GM12878 (cell line): ENCODE measurements around the gene CDC14B. TPM values are rescaled to one million over a fixed set of nuclear protein-coding genes. Genes with fewer than 3 reads are reported as not detected.
"Not testable (repeated sequence)": the region's sequence is repeated elsewhere in the genome, so short reads cannot be mapped to it uniquely, and the experiment has no call there.

Source experiments
- ATAC-seq: fragments of 200-7000 bp; cut with Tn5 transposase; 3 replicates; pipeline ENCODE4 v1.9.1; 2020; ENCODE audit warnings: mild to moderate bottlenecking, moderate library complexity
- BruUV-seq: library from RNA; stranded (reverse); fragments of 400-500 nt; replicated peaks from 2 replicates; lab custom pipeline; 2021; lab: Mats Ljungman, UMichigan
- CTCF ChIA-PET: fragments of 300-600 bp; sonication (Branson Sonifier 250); formaldehyde crosslinking; extraction: SDS; loops from one replicate; lab custom pipeline; 2021; ENCODE audit warnings: inconsistent platforms; lab: Yijun Ruan, JAX
- POLR2A ChIA-PET: fragments of 350-600 bp; formaldehyde crosslinking; extraction: SDS; loops from one replicate; lab custom pipeline; 2021; ENCODE audit warnings: inconsistent platforms; lab: Charles Lee
- RAD21 ChIA-PET: fragments of 300-600 bp; sonication (Branson Sonifier 250); formaldehyde crosslinking; loops from one replicate; lab custom pipeline; 2023; ENCODE audit warnings: antibody characterized with exemption; ENCODE audit not compliant: unreplicated experiment; lab: Charles Lee
- SMC1A ChIA-PET: fragments of 300-600 bp; sonication (Branson Sonifier 250); formaldehyde crosslinking; loops from one replicate; lab custom pipeline; 2023; ENCODE audit not compliant: unreplicated experiment, uncharacterized antibody; lab: Charles Lee
- DNase-seq: peaks from one replicate; pipeline ENCODE4 v3.0.0-alpha.2; 2011; ENCODE audit warnings: low read depth, low spot score
- FAIRE-seq: peaks from 3 replicates; lab custom pipeline; 2011; peaks lifted over from hg19 to GRCh38; lab: Jason Lieb, UNC
- H2AFZ ChIP-seq: 2 replicates; pipeline ENCODE4 v1.6.0; 2011; ENCODE audit warnings: low read depth, low read length, control low read depth; ENCODE audit not compliant: control insufficient read depth
- H3K27ac ChIP-seq: 2 replicates; pipeline ENCODE4 v1.5.1; 2011; ENCODE audit warnings: control low read depth; ENCODE audit not compliant: control insufficient read depth, insufficient read depth
- H3K27me3 ChIP-seq, 2 experiments: replicated peaks in 1 of 2; 2 replicates each; pipeline versions ENCODE4 v1.6.0 to v1.6.1; 2011; ENCODE audit warnings: low read length in 1 of 2; ENCODE audit not compliant: control insufficient read depth in 2 of 2, insufficient read depth in 2 of 2
- H3K36me3 ChIP-seq, 2 experiments: 2 replicates each; pipeline ENCODE4 v1.5.1; 2011; ENCODE audit warnings: low read length in 1 of 2; ENCODE audit not compliant: control insufficient read depth in 2 of 2, insufficient read depth in 2 of 2
- H3K4me1 ChIP-seq: 2 replicates; pipeline ENCODE4 v1.6.1; 2011; ENCODE audit warnings: mild to moderate bottlenecking, low read length, moderate library complexity, mixed read lengths; ENCODE audit not compliant: control insufficient read depth, insufficient read depth
- H3K4me2 ChIP-seq: 2 replicates; pipeline ENCODE4 v1.6.0; 2011; ENCODE audit warnings: control low read depth; ENCODE audit not compliant: control insufficient read depth, insufficient read depth
- H3K4me3 ChIP-seq: fragments of 200-600 bp; sonication (generic); 2 replicates; pipeline ENCODE4 v1.5.1; 2016
- H3K79me2 ChIP-seq: 2 replicates; pipeline ENCODE4 v1.6.0; 2011; ENCODE audit warnings: low read length; ENCODE audit not compliant: control insufficient read depth, insufficient read depth
- H3K9ac ChIP-seq: 2 replicates; pipeline ENCODE4 v1.8.0; 2011; ENCODE audit warnings: low read length, control low read depth, mixed read lengths; ENCODE audit not compliant: control insufficient read depth, insufficient read depth
- H3K9me3 ChIP-seq: replicated peaks from 3 replicates; pipeline ENCODE4 v1.5.1; 2011; ENCODE audit warnings: mild to moderate bottlenecking, low read length; ENCODE audit not compliant: control insufficient read depth, insufficient read depth
- H4K20me1 ChIP-seq: 2 replicates; pipeline ENCODE4 v1.6.0; 2011; ENCODE audit not compliant: control insufficient read depth, insufficient read depth
- ATF7 ChIP-seq: fragments of 450-650 bp; IDR thresholded peaks from 2 replicates; pipeline ENCODE4 v1.6.1; 2016; ENCODE audit warnings: low read depth, mild to moderate bottlenecking
- BCL3 ChIP-seq: IDR thresholded peaks from 2 replicates; pipeline ENCODE4 v1.6.1; 2011; ENCODE audit warnings: borderline replicate concordance, low read depth, mild to moderate bottlenecking, moderate library complexity, low read length; ENCODE audit not compliant: insufficient read depth, poor library complexity, severe bottlenecking
- CREM ChIP-seq: IDR thresholded peaks from 2 replicates; pipeline ENCODE4 v1.6.1; 2014; ENCODE audit warnings: antibody characterized with exemption, low read depth
- NFXL1 ChIP-seq: fragments of 450-650 bp; IDR thresholded peaks from 2 replicates; pipeline ENCODE4 v1.6.1; 2017; ENCODE audit warnings: antibody characterized with exemption, mild to moderate bottlenecking, borderline replicate concordance
- NRF1 ChIP-seq: conservative IDR thresholded peaks from 2 replicates; pipeline ENCODE4 v1.6.1; 2011; ENCODE audit warnings: mild to moderate bottlenecking, low read depth, low read length, improper control_type of control experiment
- RUNX3 ChIP-seq: IDR thresholded peaks from 2 replicates; pipeline ENCODE4 v1.6.1; 2012; ENCODE audit warnings: low read length, inconsistent platforms
- STAT1 ChIP-seq: fragments of 450-650 bp; conservative IDR thresholded peaks from 2 replicates; pipeline ENCODE4 v1.6.1; 2014; ENCODE audit warnings: antibody characterized with exemption, mild to moderate bottlenecking
- WGBS: methylation state at CpG from one replicate; pipeline ENCODE4 v1.1.6; 2016; ENCODE audit warnings: low lambda C conversion rate; ENCODE audit not compliant: insufficient replicate concordance, insufficient coverage; ENCODE audit errors: missing lambda C conversion rate; 5-methylcytosine and 5-hydroxymethylcytosine counted together
- in situ Hi-C: fragments of 300-500 bp; cut with MboI; formaldehyde crosslinking; loops from 9 replicates; pipeline ENCODE4 v1.14.3; 2018; ENCODE audit warnings: mixed read lengths
- intact Hi-C: fragments of 100-400 bp; cut with micrococcal nuclease; formaldehyde crosslinking; loops from one replicate; pipeline ENCODE4 v1.14.2; 2022; ENCODE audit not compliant: unreplicated experiment
- polyA plus RNA-seq, 11 experiments: library from polyadenylated mRNA; depleted of rRNA in 4 of 11; unstranded in 6 of 11; stranded (reverse) in 5 of 11; fragments of >200 nt; fragmentation: Nextera tagmentation in 4 of 11; fragmentation: Illumina TruSeq in 1 of 11; extraction: Ambion mirVana in 4 of 11; extraction: Trizol in 1 of 11; gene quantifications; 1 replicate in 1 of 11; 2 replicates in 10 of 11; pipeline versions ENCODE4 v1.2.1 to v1.2.3, GENCODE V29; 2011 to 2016; ENCODE audit warnings: inconsistent platforms in 2 of 11, missing spikeins in 2 of 11, low read depth in 1 of 11
- total RNA-seq, 4 experiments: library from RNA; depleted of rRNA in 3 of 4; stranded (reverse); fragments of >200 nt in 3 of 4; fragmentation: Illumina TruSeq in 1 of 4; extraction: Trizol in 1 of 4; gene quantifications; 2 replicates each; pipeline versions ENCODE4 v1.2.1 to v1.2.3, GENCODE V29; 2013 to 2021

Gene CDC14B
- total and polyA plus RNA-seq, 10 of the 15 experiments (the other 5 are each of a cell fraction or from before 2014, with no cell fraction given), result 3.7 to 11.7 (median 6.2) TPM

- Histone ChIP-seq H3K4me1 (no peaks in the 10 kb centered on the region), H3K4me2 (no peak overlapping the region), H3K9ac (no peak overlapping the region), H3K36me3 (no peaks in the 10 kb centered on the region), H3K9me3 (no peaks in the 10 kb centered on the region), H2AFZ (no peak overlapping the region), H3K4me3 (no peak overlapping the region), H3K27me3 (peaks cover 0 to 3% of the 10 kb centered on the region in 2 experiments; a peak in 1 of 4 replicates), H3K79me2 (no peaks in the 10 kb centered on the region), H3K27ac (no peak overlapping the region), H4K20me1 (no peaks in the 10 kb centered on the region)
- POLR2A ChIA-PET, result no interaction called here
- intact Hi-C loops, result no loop called here
- DNase-seq (no peak), ATAC-seq (no peak), FAIRE-seq (no peak)
- in situ Hi-C loops, result no loop called here
- BruUV-seq, result no TSS peak
- WGBS, result 60% methylated on average over 6 of the region's 6 CpGs
- TF ChIP-seq RUNX3 (peak; percentile 13; the same call in 1 of the 2 replicates), NFXL1 (no peak), STAT1 (no peak), CREM (0 out of 2 replicates have a peak, but pooled peaks have one; percentile 23)
- SMC1A ChIA-PET, result no interaction called here
- CTCF ChIA-PET, result no interaction called here
- RAD21 ChIA-PET, result no interaction called here
Observed at GRCh38 chr9:96551403-96551802, 68.2 kb downstream of the CDC14B start.

- no peak overlapping the region for H2AFZ ChIP-seq
- no TSS peak for BruUV-seq
- H3K79me2 ChIP-seq, result no peaks in the 10 kb centered on the region
- H3K27ac ChIP-seq, result no peak overlapping the region
- TF ChIP-seq ATF7 (0 out of 2 replicates have a peak, but pooled peaks have one; percentile 49), NRF1 (no peak), BCL3 (no peak)
- ChIA-PET POLR2A (no interaction called here), RAD21 (no interaction called here), CTCF (interaction anchor here (1.0 to 1.5 kb wide), 2 partner anchors 14 to 19 kb away, joined by 3 to 4 read pairs; no protein-coding TSS in a partner anchor), SMC1A (interaction anchor here (0.8 kb wide), 1 partner anchor 11 kb away, joined by 3 read pairs; no protein-coding TSS in a partner anchor)
- in situ Hi-C loops (no loop called here), intact Hi-C loops (no loop called here)
- no peak for ATAC-seq
- no peak for DNase-seq
- no peaks in the 10 kb centered on the region for H4K20me1 ChIP-seq
- H3K27me3 ChIP-seq, result peaks cover 0 to 3% of the 10 kb centered on the region in 2 experiments; a peak in 1 of 4 replicates
- 41% methylated on average over 4 of the region's 4 CpGs for WGBS
- no peak overlapping the region for H3K9ac ChIP-seq
- no peaks in the 10 kb centered on the region for H3K4me1 ChIP-seq
- no peaks in the 10 kb centered on the region for H3K36me3 ChIP-seq
- no peak overlapping the region for H3K4me3 ChIP-seq
- H3K9me3 ChIP-seq, result no peaks in the 10 kb centered on the region
- FAIRE-seq, result no peak
- no peak overlapping the region for H3K4me2 ChIP-seq
Observed at GRCh38 chr9:96550659-96551058, 69.0 kb downstream of the CDC14B start.

DNA sequence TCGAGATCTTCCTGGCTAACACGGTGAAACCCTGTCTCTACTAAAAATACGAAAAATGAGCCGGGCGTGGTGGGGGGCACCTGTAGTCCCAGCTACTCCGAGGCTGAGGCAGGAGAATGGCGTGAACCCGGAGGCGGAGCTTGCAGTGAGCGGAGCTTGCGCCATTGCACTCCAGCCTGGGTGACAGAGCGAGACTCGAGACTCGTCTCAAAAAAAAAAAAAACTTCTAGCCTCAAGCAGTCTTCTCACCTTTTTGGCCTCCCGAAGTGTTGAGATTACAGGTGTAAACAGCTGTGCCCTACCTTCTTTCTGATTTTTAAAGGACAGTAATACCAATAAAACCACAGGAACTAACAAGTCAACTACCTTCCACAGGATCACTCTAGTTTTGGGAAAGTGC is 76.5 kb downstream of the CDC14B start:
- H3K4me1 ChIP-seq, H3K4me3 ChIP-seq, H2AFZ ChIP-seq, H3K27ac ChIP-seq, ATAC-seq, DNase-seq, H3K27me3 ChIP-seq, CTCF ChIA-PET, RAD21 ChIA-PET, H3K4me2 ChIP-seq, H4K20me1 ChIP-seq, H3K79me2 ChIP-seq, H3K9ac ChIP-seq, H3K9me3 ChIP-seq, H3K36me3 ChIP-seq, in situ Hi-C loops, FAIRE-seq, BruUV-seq, intact Hi-C loops: not testable (repeated sequence)
- ChIA-PET SMC1A (interaction anchor here (0.6 to 1.7 kb wide), 2 partner anchors 11 to 44 kb away, joined by 3 to 5 read pairs; no protein-coding TSS in a partner anchor), POLR2A (interaction anchor here (0.7 kb wide), 1 partner anchor 13 kb away, joined by 4 read pairs; no protein-coding TSS in a partner anchor)
- 88% methylated on average over 15 of the region's 15 CpGs for WGBS
